ENCODE data around the gene ADAM12.
"Not testable (repeated sequence)": the region's sequence is repeated elsewhere in the genome, so short reads cannot be mapped to it uniquely, and the experiment has no call there.

Gene ADAM12

DNA sequence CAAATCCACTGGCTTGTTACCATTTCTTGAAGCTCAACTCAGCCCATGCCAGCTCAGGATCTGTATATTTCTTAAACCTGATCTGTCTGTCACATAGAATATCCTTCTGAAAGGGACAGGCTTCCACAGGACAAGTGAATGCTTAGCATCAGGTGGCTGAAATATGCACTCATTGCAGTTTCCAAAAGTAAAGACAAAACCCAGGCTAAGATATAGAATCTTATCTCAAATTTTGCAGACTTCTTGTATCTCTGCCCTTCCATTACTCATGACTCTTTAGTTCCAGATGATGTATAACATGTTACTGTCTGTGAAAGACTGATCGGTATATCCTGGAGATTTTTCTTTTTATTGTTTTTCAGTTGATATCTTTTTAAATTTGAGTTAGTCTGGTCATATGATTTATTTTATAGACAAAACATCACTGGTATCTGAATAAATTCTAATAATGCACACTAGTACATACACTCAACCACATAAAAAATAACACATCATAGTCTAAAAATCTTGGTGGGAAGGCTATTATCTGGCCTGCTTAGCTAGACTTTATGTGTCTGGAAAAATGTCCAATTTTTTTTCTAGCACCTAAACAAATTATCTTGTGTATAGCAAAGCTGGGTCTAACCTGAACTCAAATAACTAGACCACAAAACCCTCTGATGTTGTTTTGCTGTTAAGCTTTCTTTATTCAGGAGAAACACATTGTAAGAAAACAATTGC lies 182.6 kb downstream of the ADAM12 start:
- no peak for DNase-seq (ENCODE audit: low read depth)

DNA sequence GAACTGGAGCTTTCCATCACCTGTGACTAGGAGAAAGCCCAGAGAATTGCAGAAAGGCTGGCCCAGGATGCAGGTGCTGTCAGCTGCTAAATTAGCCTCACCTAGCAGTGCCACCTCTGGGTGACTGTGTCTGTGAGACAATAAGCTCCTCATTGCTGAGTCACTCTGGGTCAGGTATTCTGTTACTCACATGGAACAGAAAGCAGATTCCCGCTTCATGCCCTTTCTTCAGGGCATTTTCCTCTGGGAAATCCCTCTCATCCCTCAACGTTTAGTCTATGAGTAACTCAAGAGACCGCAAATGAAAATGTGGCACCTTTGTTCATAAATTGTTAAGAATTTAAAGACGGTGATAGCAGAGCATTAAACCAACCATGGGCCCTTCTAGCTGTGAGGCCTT lies 184.0 kb downstream of the ADAM12 start:
- DNase-seq (ENCODE audit: low read depth): no peak
- H3K4me3 ChIP-seq (ENCODE audit: low read depth, low read length): no peak overlapping the region

More for the DNA sequence above, 182.6 kb downstream of the ADAM12 start:
- H3K4me3 ChIP-seq (ENCODE audit: low read depth, low read length): no peak overlapping the region

DNA sequence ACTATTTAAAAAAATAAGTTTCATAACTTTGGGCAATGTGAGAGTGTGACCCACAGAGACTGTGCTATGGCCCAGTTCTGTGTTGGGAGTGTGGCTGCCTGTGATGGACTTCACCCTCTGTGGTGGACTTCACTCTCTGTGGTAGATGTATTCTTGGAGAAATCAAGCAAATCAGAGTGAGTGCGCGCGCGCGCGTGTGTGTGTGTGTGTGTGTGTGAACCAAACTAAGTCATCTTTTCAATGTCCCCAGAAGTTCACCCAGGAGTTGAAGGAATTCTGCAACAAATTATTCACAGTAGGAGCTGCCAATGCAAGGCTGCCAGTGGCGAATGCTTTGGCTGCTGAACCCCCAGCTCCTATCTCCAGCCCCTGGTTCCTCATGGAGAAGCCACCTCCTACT lies 184.5 kb downstream of the ADAM12 start:
- no peak for DNase-seq (ENCODE audit: low read depth)
- H3K4me3 ChIP-seq (ENCODE audit: low read depth, low read length): no peak overlapping the region

DNA sequence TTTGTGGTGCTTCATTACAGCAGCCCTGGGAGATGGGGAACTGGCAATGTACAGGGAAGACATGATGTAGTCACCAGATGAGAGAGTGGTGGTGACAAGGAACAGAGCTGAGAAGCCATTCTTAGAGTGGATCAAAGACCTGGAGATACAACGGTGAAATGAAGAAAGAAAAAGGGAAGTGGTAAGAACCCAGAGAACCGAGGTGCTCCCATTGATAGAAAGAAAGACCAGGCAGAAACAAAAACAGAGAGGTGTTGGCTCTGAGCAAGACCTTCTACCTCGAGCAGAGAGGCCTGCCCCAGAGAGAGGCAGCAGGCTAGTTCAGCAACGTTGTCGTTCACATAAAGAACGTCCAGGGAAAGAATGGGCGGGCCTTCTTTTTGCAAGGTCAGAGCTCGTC lies 186.7 kb downstream of the ADAM12 start:
- DNase-seq (ENCODE audit: low read depth): no peak
- no peak overlapping the region for H3K4me3 ChIP-seq (ENCODE audit: low read depth, low read length)

DNA sequence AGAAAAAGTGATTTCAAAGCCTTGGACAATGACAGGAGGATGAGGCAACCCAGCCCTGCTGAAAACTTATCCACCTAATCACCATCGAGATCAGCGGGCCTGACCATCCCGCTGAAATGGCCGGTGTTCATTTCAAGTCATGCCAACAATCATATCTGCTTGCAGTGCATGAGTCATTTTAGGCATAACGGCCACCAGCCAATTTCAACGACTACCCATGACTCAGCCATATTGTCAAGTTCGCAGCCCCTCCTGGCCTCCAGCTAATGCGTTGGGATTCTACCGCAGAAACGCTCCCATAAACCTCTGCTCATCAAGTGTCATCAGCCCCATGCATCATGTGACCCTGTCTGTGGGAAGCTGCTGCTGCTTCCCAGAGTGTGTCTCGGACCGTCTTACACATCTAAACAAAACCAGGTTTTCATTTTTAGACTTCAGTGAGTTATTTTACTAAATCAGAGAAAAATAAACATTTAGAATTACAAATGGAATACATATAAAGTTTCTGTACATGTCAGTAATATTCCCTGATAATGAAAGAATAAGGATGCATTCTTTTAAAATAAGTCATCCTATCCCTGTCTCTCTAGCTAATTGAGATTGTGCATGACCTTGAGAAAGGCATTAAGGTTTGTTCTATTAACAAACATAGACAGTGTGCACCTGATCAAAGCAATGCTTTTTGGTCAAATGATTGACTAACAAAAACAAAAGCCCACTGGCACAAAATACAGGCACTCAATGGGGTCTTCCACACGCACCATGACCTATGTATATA lies 188.9 kb downstream of the ADAM12 start:
- no peak overlapping the region for H3K4me3 ChIP-seq (ENCODE audit: low read depth, low read length)
- DNase-seq (ENCODE audit: low read depth): peak; percentile 99

DNA sequence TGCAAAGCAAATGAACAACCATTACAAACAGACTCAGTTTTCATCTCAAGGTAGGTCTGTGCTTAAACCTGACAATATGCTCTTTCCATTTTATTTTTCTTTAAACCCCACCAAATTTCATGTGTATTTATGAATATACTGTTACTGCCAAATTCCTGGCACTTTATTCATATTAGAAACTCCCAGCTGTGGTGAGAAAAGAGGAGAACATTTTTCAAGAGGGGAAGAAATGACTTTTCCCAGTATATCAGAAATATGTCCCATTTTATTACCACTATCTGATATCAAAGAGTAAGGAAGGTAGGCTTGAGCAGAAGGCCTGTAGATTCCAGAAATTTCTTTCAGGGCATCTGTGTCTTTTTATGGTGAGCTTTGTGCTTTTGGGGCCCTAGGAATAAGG lies 189.6 kb downstream of the ADAM12 start:
- DNase-seq (ENCODE audit: low read depth): no peak
- no peak overlapping the region for H3K4me3 ChIP-seq (ENCODE audit: low read depth, low read length)

DNA sequence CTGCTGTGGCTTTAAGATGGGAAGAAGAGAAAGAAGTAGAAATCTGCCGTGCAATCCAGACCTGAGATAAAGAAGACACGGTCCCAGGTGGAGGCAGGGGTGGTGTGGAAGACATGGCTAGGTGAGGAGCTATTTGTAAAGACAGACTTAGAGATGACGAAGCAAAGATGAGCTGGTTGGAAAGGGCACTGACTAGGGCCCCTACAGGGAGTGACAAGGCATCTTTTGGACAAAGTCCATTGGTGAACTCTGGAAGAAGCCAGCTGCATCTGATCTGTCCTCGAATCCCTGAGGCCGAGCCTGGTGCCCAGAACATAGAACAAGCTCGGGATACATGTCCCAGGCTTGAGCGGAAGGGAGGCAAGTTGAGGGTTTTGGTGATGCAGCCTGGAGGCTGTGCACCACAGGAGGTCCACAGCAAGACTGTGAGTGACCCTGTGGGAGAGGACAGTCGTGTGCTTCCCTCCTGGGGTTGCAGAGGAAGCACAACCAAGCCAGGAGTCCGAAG lies 191.2 kb downstream of the ADAM12 start:
- no peak overlapping the region for H3K4me3 ChIP-seq (ENCODE audit: low read depth, low read length)
- DNase-seq (ENCODE audit: low read depth): no peak

DNA sequence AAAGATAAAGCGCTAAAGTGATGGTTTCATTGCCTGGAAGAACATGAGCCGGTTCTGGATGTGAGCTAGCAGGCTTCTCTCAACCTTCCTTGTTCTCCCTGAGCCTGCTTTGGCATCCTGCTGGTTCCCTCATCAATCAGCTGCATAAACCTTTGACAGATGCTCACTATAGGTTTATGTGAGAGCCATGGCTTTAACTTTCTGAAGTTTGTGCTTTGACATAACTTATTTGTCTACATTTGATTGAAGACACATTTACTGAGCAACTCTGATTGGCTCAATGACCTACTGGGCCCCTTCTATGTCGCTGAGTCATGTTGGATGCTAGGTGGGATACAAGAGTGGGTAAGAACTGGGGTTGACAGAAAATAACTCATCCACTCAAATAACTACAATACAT lies 192.0 kb downstream of the ADAM12 start:
- H3K4me3 ChIP-seq (ENCODE audit: low read depth, low read length): no peak overlapping the region
- DNase-seq (ENCODE audit: low read depth): no peak

DNA sequence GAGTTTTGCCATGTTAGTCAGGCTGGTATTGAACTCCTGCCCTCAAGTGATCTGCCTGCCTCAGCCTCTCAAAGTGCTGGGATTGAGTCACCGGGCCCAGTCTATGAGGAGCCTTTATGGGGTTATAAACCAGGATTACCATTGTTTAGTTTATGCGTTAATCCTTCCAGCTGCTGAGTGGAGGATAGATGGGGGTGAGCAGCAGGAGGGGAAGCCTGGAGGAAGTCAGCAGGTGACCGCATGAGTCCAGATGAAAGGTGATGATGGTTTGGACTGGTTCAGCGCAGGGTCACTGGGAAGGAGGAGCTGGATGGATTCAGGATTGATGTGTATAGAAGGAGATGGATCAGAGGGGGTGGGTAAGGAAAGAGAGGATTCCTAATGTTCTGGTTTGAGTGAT lies 197.1 kb downstream of the ADAM12 start:
- no peak for DNase-seq (ENCODE audit: low read depth)

DNA sequence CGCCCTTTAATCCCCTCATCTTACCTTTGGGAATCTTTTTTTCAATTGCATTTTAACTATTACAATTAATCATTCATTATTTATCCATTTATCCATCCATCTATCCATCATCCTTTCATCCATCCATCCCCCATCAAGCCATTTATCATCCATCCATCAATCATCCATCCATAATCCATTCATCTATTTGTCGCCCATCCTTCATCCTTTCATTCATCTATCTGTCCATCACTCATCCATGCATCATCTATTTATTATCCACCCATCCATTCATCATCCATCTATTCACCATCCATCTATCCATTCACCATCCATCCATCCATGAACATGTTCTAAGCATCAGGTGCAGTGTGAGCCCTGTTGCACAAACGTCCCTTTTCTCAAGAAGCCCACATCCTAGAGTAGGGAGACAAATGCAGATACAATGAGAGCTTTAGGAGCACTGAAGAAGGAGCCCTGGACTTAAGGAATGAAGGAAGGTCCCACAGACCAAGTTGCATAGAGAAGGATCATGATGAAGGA lies 199.5 kb downstream of the ADAM12 start:
- DNase-seq (ENCODE audit: low read depth): no peak
- H3K4me3 ChIP-seq (ENCODE audit: low read depth, low read length): no peak overlapping the region

More for the DNA sequence above, 197.1 kb downstream of the ADAM12 start:
- H3K4me3 ChIP-seq (ENCODE audit: low read depth, low read length): no peak overlapping the region

DNA sequence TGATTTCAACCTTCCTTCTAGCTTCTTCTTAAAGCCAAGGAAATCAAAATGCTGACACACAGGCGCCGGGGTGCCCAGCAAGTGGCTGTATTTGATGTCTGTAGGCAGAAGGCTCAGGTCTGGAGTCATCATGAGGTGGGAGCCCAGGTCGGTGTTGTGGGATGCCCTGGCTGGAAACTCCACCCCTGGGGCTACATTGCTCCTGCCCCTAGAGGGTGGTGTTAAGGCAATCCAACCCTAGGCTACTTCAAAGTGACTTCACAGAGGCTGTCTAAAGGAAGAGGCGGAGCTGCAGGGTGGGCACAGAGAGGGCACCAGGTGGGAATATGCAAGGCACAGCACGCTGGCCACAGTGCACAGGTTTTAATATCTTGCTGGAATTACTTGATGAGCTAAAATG lies 200.9 kb downstream of the ADAM12 start:
- no peak overlapping the region for H3K4me3 ChIP-seq (ENCODE audit: low read depth, low read length)

DNA sequence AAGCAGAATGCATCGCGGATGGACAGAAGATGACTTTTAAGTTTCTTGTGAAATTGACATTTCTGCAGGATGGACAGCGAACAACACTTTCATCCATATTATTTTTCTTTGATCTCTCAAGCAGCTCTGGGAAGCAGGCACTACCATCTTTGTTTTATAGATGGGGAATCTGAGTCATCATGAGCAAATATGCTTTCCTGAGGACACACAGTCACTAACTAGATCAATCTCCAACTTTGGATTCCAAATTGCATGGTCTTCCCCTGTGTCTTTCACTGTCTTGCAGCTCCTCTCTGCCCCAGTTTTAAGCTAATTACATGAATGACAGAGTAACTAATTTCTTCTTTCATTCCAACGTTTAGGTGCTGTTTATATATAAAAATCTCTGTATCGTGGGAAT lies 201.5 kb downstream of the ADAM12 start:
- DNase-seq (ENCODE audit: low read depth): no peak
- H3K4me3 ChIP-seq (ENCODE audit: low read depth, low read length): no peak overlapping the region

More for the DNA sequence above, 200.9 kb downstream of the ADAM12 start:
- DNase-seq (ENCODE audit: low read depth): no peak

DNA sequence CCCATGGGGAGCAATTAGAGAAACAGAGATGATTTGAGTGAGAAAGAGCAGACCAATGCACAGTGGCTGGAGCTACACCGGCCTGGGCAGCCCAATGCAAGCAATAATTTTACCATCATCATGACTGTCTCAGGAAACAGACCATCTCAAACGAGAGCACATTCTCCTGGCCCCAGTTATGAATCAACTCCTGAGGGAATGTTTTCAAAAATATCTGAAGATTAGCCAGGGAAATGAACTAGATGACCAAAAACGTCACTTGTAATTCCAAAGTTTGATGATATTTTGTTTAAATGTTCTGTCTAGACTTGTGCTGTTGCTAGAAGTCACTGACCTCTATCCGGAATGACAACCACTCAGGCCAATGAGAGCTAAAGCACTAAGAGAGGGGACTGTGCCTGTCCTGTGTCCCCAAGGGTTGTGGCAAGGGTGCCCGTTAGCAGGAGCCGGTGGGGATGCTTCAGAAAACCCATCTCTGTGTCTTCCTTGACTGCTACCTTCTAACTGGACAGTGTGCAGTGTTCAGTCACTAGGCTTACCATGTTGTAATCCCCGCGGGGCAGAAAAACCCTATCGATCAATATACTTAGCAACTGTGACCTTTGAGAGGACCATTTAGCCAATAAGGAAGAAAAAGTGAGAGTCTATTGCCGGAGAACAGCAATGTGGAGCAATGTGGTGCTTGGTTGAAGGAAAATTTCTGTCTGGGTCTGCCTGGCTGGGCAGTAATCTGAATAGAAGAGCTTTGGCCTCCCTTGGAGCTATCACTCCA lies 202.4 kb downstream of the ADAM12 start:
- H3K4me3 ChIP-seq (ENCODE audit: low read depth, low read length): no peak overlapping the region
- no peak for DNase-seq (ENCODE audit: low read depth)

DNA sequence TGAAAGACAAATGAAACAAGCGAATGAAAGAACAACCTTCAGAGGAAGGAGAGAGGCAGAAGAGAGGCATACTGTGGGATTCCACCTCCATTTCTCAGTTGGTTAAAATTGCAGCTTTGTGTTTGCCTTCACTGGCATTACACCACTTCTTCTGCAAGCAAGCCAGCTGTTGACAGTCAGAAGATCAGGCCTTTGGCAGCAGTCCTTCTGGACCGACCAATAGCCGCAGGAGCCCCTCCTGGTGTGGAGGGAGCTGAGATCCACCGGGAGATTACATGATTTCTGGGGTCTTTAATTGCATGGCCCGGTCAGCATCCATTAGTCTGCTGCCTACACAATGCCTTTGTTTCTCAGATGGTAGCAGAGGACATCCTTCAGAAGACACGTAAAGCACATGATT lies 206.7 kb downstream of the ADAM12 start:
- H3K4me3 ChIP-seq (ENCODE audit: low read depth, low read length): no peak overlapping the region

DNA sequence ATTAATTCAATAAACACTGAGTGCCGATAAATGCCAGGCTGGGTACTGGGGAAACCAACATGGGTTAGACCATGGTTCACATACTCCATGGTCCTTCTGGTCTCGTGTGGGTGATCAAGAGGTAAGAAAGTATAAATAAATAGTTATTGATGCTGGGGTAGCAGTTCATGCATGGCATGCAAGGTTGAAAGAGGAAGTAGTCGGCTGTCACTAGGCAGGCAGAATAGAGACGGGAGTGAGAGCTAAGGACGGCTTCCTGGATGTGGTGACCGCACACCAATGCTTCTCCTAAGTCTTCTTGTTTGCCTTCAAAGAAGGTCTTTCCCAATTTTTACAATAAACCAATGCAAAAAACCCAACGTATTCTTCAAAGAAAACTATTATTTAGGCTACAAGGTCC lies 208.6 kb downstream of the ADAM12 start:
- DNase-seq (ENCODE audit: low read depth): no peak
- H3K4me3 ChIP-seq (ENCODE audit: low read depth, low read length): no peak overlapping the region

More for the DNA sequence above, 206.7 kb downstream of the ADAM12 start:
- no peak for DNase-seq (ENCODE audit: low read depth)

DNA sequence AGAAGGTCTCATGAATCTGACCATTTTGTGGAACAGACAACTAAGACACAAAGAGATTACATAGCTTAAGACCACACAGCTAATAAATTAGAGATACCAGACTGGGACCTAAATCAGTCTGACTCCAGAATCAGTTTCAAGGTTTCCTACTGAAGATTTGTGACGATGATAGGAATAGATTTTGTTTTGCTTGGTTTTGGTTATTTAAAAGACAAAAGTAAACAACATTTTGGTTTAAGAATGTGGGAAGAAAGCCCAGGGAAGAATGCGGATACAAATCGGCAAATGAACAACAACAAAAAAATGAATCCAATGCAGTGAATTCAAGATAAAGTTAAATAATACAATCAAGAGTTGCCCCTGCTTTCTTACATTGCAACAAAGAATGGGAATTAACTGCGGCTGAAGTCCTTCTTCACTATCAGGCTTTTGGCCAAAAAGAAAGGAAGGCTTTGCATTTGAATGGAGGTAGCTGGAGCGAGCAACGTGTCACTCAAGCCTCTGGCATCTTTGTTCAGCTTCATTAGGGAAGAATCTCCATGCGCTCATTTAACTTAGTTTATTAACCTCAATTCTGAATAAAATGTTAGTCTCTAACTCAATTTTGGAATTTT lies 210.8 kb downstream of the ADAM12 start:
- DNase-seq (ENCODE audit: low read depth): no peak
- H3K4me3 ChIP-seq (ENCODE audit: low read depth, low read length): no peak overlapping the region

DNA sequence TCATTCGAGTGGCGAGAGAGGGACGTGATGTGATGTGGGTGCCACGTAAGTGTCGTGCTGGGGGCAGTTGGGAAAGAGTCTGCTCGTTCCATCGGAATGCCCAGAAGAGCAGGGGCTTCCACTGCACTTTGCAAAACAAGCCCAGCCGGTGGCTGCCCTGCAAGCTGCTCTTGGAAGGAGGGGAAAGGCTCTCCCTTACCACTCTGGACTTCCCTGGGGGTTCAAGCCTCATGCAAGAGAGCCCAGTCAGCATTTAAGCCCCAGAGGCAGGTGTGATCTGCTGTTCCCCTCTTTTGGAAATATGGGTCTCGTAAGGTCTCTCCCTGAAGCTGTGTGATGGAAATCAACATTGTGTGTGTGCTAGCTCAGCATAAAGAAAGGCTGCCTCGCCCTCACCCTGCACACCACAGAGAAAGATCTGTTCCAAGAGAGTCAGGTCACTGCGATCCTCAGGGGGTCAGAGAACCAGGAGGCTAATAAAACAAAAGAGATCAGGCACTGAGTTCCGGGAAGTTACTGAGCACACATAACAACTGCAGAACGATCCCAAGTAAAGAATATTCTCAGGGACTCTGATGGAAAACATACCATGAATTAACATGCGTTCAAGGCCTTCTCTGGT lies 212.5 kb downstream of the ADAM12 start:
- no peak overlapping the region for H3K4me3 ChIP-seq (ENCODE audit: low read depth, low read length)
- DNase-seq (ENCODE audit: low read depth): peak; percentile 55

DNA sequence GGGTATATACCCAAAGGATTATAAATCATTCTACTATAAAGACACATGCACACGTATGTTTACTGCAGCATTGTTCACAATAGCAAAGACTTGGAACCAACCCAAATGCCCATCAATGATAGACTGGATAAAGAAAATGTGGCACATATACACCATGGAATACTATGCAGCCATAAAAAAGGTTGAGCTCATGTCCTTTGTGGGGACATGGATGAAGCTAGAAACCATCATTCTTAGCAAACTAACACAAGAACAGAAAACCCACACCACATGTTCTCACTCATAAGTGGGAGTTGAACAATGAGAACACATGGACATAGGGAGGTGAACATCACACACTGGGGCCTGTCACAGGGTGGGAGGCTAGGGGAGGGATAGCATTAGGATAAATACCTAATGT lies 215.5 kb downstream of the ADAM12 start:
- not testable (repeated sequence) for DNase-seq (ENCODE audit: low read depth); H3K4me3 ChIP-seq (ENCODE audit: low read depth, low read length)

DNA sequence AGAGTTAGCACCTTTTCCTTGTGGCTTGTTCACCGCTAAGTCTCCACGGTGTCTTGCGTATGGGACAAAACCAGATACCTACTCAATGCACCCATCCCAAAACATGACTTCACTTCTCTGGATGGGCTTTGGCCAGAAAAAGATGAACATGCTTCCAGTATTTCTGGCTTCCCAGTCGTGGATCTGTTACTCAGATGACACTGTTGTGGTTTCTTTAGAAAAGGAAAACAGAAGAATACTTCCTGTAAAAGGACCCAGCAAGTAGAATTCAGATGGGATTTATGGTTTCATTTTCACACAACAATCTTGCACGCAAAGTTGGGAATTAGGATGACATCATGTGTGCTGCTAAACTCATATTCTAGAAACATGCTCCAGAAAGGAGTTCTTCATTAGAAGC lies 216.7 kb downstream of the ADAM12 start:
- peak; percentile 90 for DNase-seq (ENCODE audit: low read depth)
- H3K4me3 ChIP-seq (ENCODE audit: low read depth, low read length): no peak overlapping the region
